Peyer's patch (tissue), 4 donors: Measurements from ENCODE around the gene RPS25.

Experiments used
- POLR2A ChIP-seq, 2 donors: fragments of 450-650 bp; IDR thresholded peaks; one replicate each; pipeline ENCODE4 v1.5.1; 2017; ENCODE audit warnings: antibody characterized with exemption in 2 of 2, mild to moderate bottlenecking in 2 of 2, moderate library complexity in 2 of 2
- TF ChIP-seq, protein P1 (sequence below), 6 experiments: fragments of 450-650 bp in 4 of 6; fragments of 200-600 bp in 2 of 6; sonication (generic) in 1 of 6; IDR thresholded peaks; one replicate each; pipeline ENCODE4 v1.5.1; 2017 to 2019; ENCODE audit warnings: antibody characterized with exemption in 6 of 6, mild to moderate bottlenecking in 3 of 6, moderate library complexity in 1 of 6

DNA sequence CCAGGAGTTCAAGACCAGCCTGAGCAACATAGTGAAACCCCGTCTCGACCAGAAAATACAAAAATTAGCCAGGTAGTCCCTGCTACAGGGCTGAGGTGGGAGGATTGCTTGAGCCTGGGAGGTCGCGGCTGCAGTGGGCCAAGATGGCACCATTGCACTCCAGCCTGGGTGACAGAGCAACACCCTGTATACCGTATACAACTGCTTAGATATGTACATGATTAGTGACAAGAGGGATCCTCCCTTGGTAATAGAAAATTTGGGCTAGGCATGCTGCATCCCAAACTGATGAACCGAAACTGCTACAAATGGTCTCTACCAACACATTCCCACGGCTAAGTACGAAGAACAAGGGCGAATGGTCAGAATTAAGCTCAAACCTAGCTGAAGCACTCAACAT is 24.8 kb upstream of the RPS25 start:
- TF ChIP-seq, protein P1, sequence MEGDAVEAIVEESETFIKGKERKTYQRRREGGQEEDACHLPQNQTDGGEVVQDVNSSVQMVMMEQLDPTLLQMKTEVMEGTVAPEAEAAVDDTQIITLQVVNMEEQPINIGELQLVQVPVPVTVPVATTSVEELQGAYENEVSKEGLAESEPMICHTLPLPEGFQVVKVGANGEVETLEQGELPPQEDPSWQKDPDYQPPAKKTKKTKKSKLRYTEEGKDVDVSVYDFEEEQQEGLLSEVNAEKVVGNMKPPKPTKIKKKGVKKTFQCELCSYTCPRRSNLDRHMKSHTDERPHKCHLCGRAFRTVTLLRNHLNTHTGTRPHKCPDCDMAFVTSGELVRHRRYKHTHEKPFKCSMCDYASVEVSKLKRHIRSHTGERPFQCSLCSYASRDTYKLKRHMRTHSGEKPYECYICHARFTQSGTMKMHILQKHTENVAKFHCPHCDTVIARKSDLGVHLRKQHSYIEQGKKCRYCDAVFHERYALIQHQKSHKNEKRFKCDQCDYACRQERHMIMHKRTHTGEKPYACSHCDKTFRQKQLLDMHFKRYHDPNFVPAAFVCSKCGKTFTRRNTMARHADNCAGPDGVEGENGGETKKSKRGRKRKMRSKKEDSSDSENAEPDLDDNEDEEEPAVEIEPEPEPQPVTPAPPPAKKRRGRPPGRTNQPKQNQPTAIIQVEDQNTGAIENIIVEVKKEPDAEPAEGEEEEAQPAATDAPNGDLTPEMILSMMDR (IDR thresholded peaks at IDR 0.05), result no peak
- no peak for TF ChIP-seq POLR2A (IDR thresholded peaks at IDR 0.05)
